Trophoblast cell (in vitro differentiated cells and primary cell): Measurements from ENCODE around the gene SFI1.

Source experiments
- DNase-seq, 2 donors: peaks; one replicate each; pipeline ENCODE4 v3.0.0-alpha.2; 2016
- H2AFZ ChIP-seq: 2 replicates; pipeline ENCODE4 v1.6.1; 2013; ENCODE audit warnings: low read length, moderate library complexity, mild to moderate bottlenecking; ENCODE audit not compliant: insufficient read depth, poor library complexity
- H2AK5ac ChIP-seq: 2 replicates; pipeline ENCODE4 v1.6.1; 2013; ENCODE audit warnings: mild to moderate bottlenecking, low read length
- H2BK120ac ChIP-seq: 2 replicates; pipeline ENCODE4 v1.6.1; 2013; ENCODE audit warnings: low read length, mild to moderate bottlenecking, moderate library complexity; ENCODE audit not compliant: insufficient read depth, poor library complexity
- H2BK12ac ChIP-seq: 2 replicates; pipeline ENCODE4 v1.6.1; 2013; ENCODE audit warnings: mild to moderate bottlenecking, low read length, moderate library complexity
- H2BK5ac ChIP-seq: 2 replicates; pipeline ENCODE4 v1.6.1; 2013; ENCODE audit warnings: low read length, low read depth, moderate library complexity, mild to moderate bottlenecking; ENCODE audit not compliant: poor library complexity
- H3K14ac ChIP-seq: 2 replicates; pipeline ENCODE4 v1.6.1; 2013; ENCODE audit warnings: mild to moderate bottlenecking, low read length
- H3K18ac ChIP-seq: 2 replicates; pipeline ENCODE4 v1.6.1; 2013; ENCODE audit warnings: mild to moderate bottlenecking, low read length
- H3K23ac ChIP-seq: 2 replicates; pipeline ENCODE4 v1.6.1; 2013; ENCODE audit warnings: low read length
- H3K27ac ChIP-seq: 2 replicates; pipeline ENCODE4 v1.5.1; 2013; ENCODE audit warnings: low read depth, mild to moderate bottlenecking, inconsistent platforms, low read length, moderate library complexity
- H3K27me3 ChIP-seq: 2 replicates; pipeline ENCODE4 v1.6.1; 2013; ENCODE audit warnings: inconsistent platforms, mild to moderate bottlenecking, low read length, moderate library complexity; ENCODE audit not compliant: insufficient read depth
- H3K36me3 ChIP-seq, 2 experiments: 1 replicate in 1 of 2; 2 replicates in 1 of 2; pipeline ENCODE4 v1.6.1; 2013; ENCODE audit warnings: low read length in 2 of 2, mild to moderate bottlenecking in 2 of 2, moderate library complexity in 1 of 2; ENCODE audit not compliant: insufficient read depth in 2 of 2, control insufficient read depth in 1 of 2
- H3K4ac ChIP-seq: 2 replicates; pipeline ENCODE4 v1.6.1; 2013; ENCODE audit warnings: low read depth, mild to moderate bottlenecking, low read length, moderate library complexity
- H3K4me1 ChIP-seq, 2 experiments: 1 replicate in 1 of 2; 2 replicates in 1 of 2; pipeline ENCODE4 v1.6.1; 2013; ENCODE audit warnings: low read length in 2 of 2, mild to moderate bottlenecking in 2 of 2, moderate library complexity in 1 of 2; ENCODE audit not compliant: insufficient read depth in 2 of 2, control insufficient read depth in 1 of 2
- H3K4me2 ChIP-seq: 2 replicates; pipeline ENCODE4 v1.6.1; 2013; ENCODE audit warnings: inconsistent platforms, mild to moderate bottlenecking, low read length, moderate library complexity
- H3K4me3 ChIP-seq: 2 replicates; pipeline ENCODE4 v1.5.1; 2013; ENCODE audit warnings: mild to moderate bottlenecking, low read depth, low read length, inconsistent platforms
- H3K79me1 ChIP-seq: one replicate; pipeline ENCODE4 v1.6.1; 2013; ENCODE audit warnings: low read length
- H3K79me2 ChIP-seq: 2 replicates; pipeline ENCODE4 v1.6.1; 2013; ENCODE audit warnings: low read length, mild to moderate bottlenecking; ENCODE audit not compliant: control insufficient read depth, insufficient read depth, poor library complexity
- H3K9ac ChIP-seq: 2 replicates; pipeline ENCODE4 v1.6.1; 2013; ENCODE audit warnings: mild to moderate bottlenecking, low read length
- H3K9me3 ChIP-seq: 2 replicates; pipeline ENCODE4 v1.6.1; 2013; ENCODE audit warnings: low read depth, mild to moderate bottlenecking, control low read depth, inconsistent platforms, low read length; ENCODE audit not compliant: insufficient read depth
- H4K12ac ChIP-seq: 2 replicates; pipeline ENCODE4 v1.6.1; 2013; ENCODE audit warnings: low read depth, mild to moderate bottlenecking, low read length, moderate library complexity
- H4K8ac ChIP-seq: 2 replicates; pipeline ENCODE4 v1.6.1; 2013; ENCODE audit warnings: low read depth, mild to moderate bottlenecking, low read length, moderate library complexity
- H4K91ac ChIP-seq: one replicate; pipeline ENCODE4 v1.6.1; 2013; ENCODE audit warnings: low read depth, mild to moderate bottlenecking, low read length, moderate library complexity
- WGBS: extraction: QIAGEN DNeasy Blood & Tissue Kit; methylation state at CpG from one replicate; pipeline ENCODE4 v1.1.7; 2013; ENCODE audit warnings: missing lambda C conversion rate; ENCODE audit not compliant: insufficient read length, insufficient coverage; ENCODE audit errors: extremely low coverage; 5-methylcytosine and 5-hydroxymethylcytosine counted together

Gene SFI1

GRCh38 chr22:31602259-31602952 is 106.1 kb downstream of the SFI1 start:
- H3K27me3 ChIP-seq, result no peaks in the 10 kb centered on the region
- peak overlapping the region; percentile 97 for H2BK12ac ChIP-seq
- H2BK5ac ChIP-seq, result peak overlapping the region; percentile 63
- H3K79me2 ChIP-seq, result peaks cover 3% of the 10 kb centered on the region
- peak overlapping the region; percentile 54 for H2BK120ac ChIP-seq
- peak overlapping the region; percentile 52 for H4K8ac ChIP-seq
- H4K12ac ChIP-seq, result peak overlapping the region; percentile 9
- no peak overlapping the region for H3K23ac ChIP-seq
- H3K14ac ChIP-seq, result peak overlapping the region; percentile 92
- peak in 1 of 2 donors; percentile 27 for DNase-seq
- peaks cover 22 to 27% of the 10 kb centered on the region in 2 experiments for H3K4me1 ChIP-seq
- no peak overlapping the region for H3K4me3 ChIP-seq
- no peaks in the 10 kb centered on the region for H3K9me3 ChIP-seq
- H3K9ac ChIP-seq, result no peak overlapping the region
- H3K27ac ChIP-seq, result peak overlapping the region; percentile 96
- H3K4me2 ChIP-seq, result no peak overlapping the region
- no peak overlapping the region for H3K4ac ChIP-seq
- peak overlapping the region; percentile 87 for H4K91ac ChIP-seq
- no peak overlapping the region for H2AK5ac ChIP-seq
- H3K79me1 ChIP-seq, result peaks cover 24% of the 10 kb centered on the region
- H2AFZ ChIP-seq, result no peak overlapping the region
- H3K36me3 ChIP-seq, result no peaks in the 10 kb centered on the region
- peak overlapping the region; percentile 18 for H3K18ac ChIP-seq
- WGBS, result no CpG with 5 or more reads among the region's 11 CpGs

GRCh38 chr22:31603081-31603525 is 106.8 kb downstream of the SFI1 start:
- peak overlapping the region; percentile 87 for H4K91ac ChIP-seq
- H3K23ac ChIP-seq, result no peak overlapping the region
- H3K4ac ChIP-seq, result peak overlapping the region; percentile 22
- H3K9ac ChIP-seq, result no peak overlapping the region
- H3K4me1 ChIP-seq, result peaks cover 22 to 27% of the 10 kb centered on the region in 2 experiments
- H3K27me3 ChIP-seq, result no peaks in the 10 kb centered on the region
- no peaks in the 10 kb centered on the region for H3K36me3 ChIP-seq
- peaks cover 3% of the 10 kb centered on the region for H3K79me2 ChIP-seq
- H2BK12ac ChIP-seq, result peak overlapping the region; percentile 97
- H3K27ac ChIP-seq, result peak overlapping the region; percentile 96
- peak overlapping the region; percentile 92 for H3K14ac ChIP-seq
- H4K8ac ChIP-seq, result peak overlapping the region; percentile 59
- H2AK5ac ChIP-seq, result peak overlapping the region; percentile 93
- H2BK120ac ChIP-seq, result peak overlapping the region; percentile 89
- H2AFZ ChIP-seq, result no peak overlapping the region
- H4K12ac ChIP-seq, result no peak overlapping the region
- H2BK5ac ChIP-seq, result peak overlapping the region; percentile 63
- H3K79me1 ChIP-seq, result peaks cover 24% of the 10 kb centered on the region
- H3K18ac ChIP-seq, result peak overlapping the region; percentile 84
- no peak for DNase-seq
- H3K9me3 ChIP-seq, result peaks cover 2% of the 10 kb centered on the region
- H3K4me3 ChIP-seq, result no peak overlapping the region
- H3K4me2 ChIP-seq, result no peak overlapping the region
- WGBS, result no CpG with 5 or more reads among the region's 10 CpGs

DNA sequence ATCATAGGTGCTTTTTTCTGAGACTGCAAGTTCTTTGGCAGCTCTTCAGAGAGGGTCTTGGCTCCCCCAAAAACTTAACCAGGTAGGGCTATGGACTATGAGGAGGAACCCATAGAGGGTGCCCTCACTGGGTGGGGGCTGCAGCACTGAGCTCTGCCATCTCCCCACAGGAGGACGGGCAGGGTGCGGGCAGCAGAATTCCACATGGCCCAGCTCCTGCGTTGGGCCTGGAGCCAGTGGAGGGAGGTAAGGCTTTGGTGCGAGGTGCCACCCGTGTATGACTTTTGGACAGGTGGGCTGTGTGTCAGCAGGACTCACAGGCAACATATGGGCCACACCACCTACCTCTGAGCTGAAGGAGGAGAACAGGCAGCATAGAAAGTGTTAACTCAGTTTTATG is 107.2 kb downstream of the SFI1 start:
- peak overlapping the region; percentile 71 for H3K14ac ChIP-seq
- no peak overlapping the region for H3K9ac ChIP-seq
- H4K8ac ChIP-seq, result no peak overlapping the region
- H3K4me2 ChIP-seq, result no peak overlapping the region
- peak overlapping the region; percentile 87 for H4K91ac ChIP-seq
- no peak overlapping the region for H3K4me3 ChIP-seq
- no peak overlapping the region for H3K4ac ChIP-seq
- H2AK5ac ChIP-seq, result peak overlapping the region; percentile 93
- H3K36me3 ChIP-seq, result no peaks in the 10 kb centered on the region
- H2AFZ ChIP-seq, result no peak overlapping the region
- H3K79me1 ChIP-seq, result peaks cover 24% of the 10 kb centered on the region
- no peak overlapping the region for H3K23ac ChIP-seq
- peak overlapping the region; percentile 84 for H3K18ac ChIP-seq
- peaks cover 22 to 27% of the 10 kb centered on the region in 2 experiments for H3K4me1 ChIP-seq
- no peak for DNase-seq
- H3K9me3 ChIP-seq, result peaks cover 2% of the 10 kb centered on the region
- no peaks in the 10 kb centered on the region for H3K27me3 ChIP-seq
- H2BK5ac ChIP-seq, result no peak overlapping the region
- H2BK120ac ChIP-seq, result peak overlapping the region; percentile 89
- H2BK12ac ChIP-seq, result peak overlapping the region; percentile 97
- peaks cover 3% of the 10 kb centered on the region for H3K79me2 ChIP-seq
- no peak overlapping the region for H3K27ac ChIP-seq
- no peak overlapping the region for H4K12ac ChIP-seq
- no CpG with 5 or more reads among the region's 5 CpGs for WGBS

DNA sequence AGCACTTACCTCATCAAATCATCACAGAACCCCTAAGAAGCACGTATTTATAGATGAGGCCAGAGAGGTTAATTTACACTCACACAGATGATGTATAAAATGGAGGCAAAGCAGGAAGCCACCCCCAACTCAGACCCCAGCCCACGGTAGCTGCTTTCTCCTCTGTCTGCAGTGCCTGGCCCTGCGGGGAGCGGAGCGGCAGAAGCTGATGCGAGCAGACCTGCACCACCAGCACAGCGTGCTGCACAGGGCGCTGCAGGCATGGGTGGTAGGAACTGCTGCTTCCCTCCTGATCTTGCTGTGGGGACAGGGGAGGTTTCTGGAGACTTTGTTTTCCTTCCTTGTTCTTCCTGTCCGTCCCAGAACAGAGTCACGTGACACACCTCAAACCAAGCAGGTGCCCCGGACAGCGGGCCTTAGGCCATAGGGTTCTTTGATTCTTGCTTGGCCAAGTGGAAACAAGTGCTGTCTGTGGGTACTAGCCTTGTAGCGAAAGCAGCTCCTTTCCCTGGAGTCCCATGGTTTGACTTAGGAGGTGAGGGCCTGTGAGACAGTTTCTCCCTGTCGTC is 107.9 kb downstream of the SFI1 start:
- peaks cover 3% of the 10 kb centered on the region for H3K79me2 ChIP-seq
- no peak overlapping the region for H4K12ac ChIP-seq
- no peak overlapping the region for H3K9ac ChIP-seq
- H3K36me3 ChIP-seq, result no peaks in the 10 kb centered on the region
- H2BK12ac ChIP-seq, result peak overlapping the region; percentile 14
- H3K4me1 ChIP-seq, result peaks cover 22 to 27% of the 10 kb centered on the region in 2 experiments
- no peak overlapping the region for H3K27ac ChIP-seq
- peak overlapping the region; percentile 38 for H4K91ac ChIP-seq
- H3K79me1 ChIP-seq, result peaks cover 24% of the 10 kb centered on the region
- DNase-seq, result no peak
- H2AFZ ChIP-seq, result no peak overlapping the region
- no peak overlapping the region for H3K23ac ChIP-seq
- no peak overlapping the region for H2BK120ac ChIP-seq
- H3K27me3 ChIP-seq, result no peaks in the 10 kb centered on the region
- H3K9me3 ChIP-seq, result peaks cover 2% of the 10 kb centered on the region
- H3K4me2 ChIP-seq, result no peak overlapping the region
- WGBS, result no CpG with 5 or more reads among the region's 14 CpGs
- no peak overlapping the region for H3K18ac ChIP-seq
- H3K4me3 ChIP-seq, result no peak overlapping the region
- H3K14ac ChIP-seq, result peak overlapping the region; percentile 46
- H2BK5ac ChIP-seq, result no peak overlapping the region
- no peak overlapping the region for H2AK5ac ChIP-seq
- no peak overlapping the region for H4K8ac ChIP-seq
- no peak overlapping the region for H3K4ac ChIP-seq
